Naive thymus-derived CD4-positive, alpha-beta T cell (primary cell): ENCODE measurements around the gene GNPTG. TPM values are rescaled to one million over a fixed set of nuclear protein-coding genes. Genes with fewer than 3 reads are reported as not detected.

Experiments
- ATAC-seq: fragments of 150-1000 bp; cut with Tn5 transposase; 2 replicates; pipeline ENCODE4 v1.10.0; 2021; ENCODE audit warnings: mild to moderate bottlenecking, moderate library complexity
- CTCF ChIA-PET: fragments of 350-600 bp; sonication (Branson Sonifier 250); formaldehyde crosslinking; loops from one replicate; lab custom pipeline; 2021; ENCODE audit warnings: antibody characterized with exemption; lab: Charles Lee
- POLR2A ChIA-PET: fragments of 350-600 bp; sonication (Branson Sonifier 250); formaldehyde crosslinking; loops from one replicate; lab custom pipeline; 2021; ENCODE audit warnings: antibody characterized with exemption, inconsistent platforms; lab: Charles Lee
- DNase-seq, 9 donors: peaks; one replicate each; pipeline versions ENCODE4 v3.0.0 to v3.0.0-alpha.2; 2020 to 2022; ENCODE audit warnings: mixed read lengths in 1 of 9
- H3K27ac ChIP-seq: one replicate; pipeline ENCODE4 v1.7.0; 2013; ENCODE audit warnings: mild to moderate bottlenecking, low read depth, low read length, moderate library complexity
- H3K27me3 ChIP-seq, 2 donors: one replicate each; pipeline ENCODE4 v1.7.0; 2013; ENCODE audit warnings: low read length in 2 of 2, mild to moderate bottlenecking in 2 of 2, moderate library complexity in 2 of 2; ENCODE audit not compliant: control insufficient read depth in 2 of 2, insufficient read depth in 2 of 2
- H3K36me3 ChIP-seq, 3 experiments: 1 replicate in 2 of 3; 2 replicates in 1 of 3; pipeline ENCODE4 v1.7.0; 2013; ENCODE audit warnings: low read length in 3 of 3, mild to moderate bottlenecking in 3 of 3, moderate library complexity in 1 of 3; ENCODE audit not compliant: insufficient read depth in 3 of 3, control insufficient read depth in 2 of 3
- H3K4me1 ChIP-seq, 2 donors: one replicate each; pipeline ENCODE4 v1.7.0; 2013; ENCODE audit warnings: low read length in 2 of 2, mild to moderate bottlenecking in 2 of 2, moderate library complexity in 1 of 2; ENCODE audit not compliant: control insufficient read depth in 2 of 2, insufficient read depth in 2 of 2
- H3K4me3 ChIP-seq: 2 replicates; pipeline ENCODE4 v1.7.0; 2013; ENCODE audit warnings: mild to moderate bottlenecking, low read length
- H3K9me3 ChIP-seq, 3 experiments: 1 replicate in 2 of 3; 2 replicates in 1 of 3; pipeline ENCODE4 v1.7.0; 2013; ENCODE audit warnings: low read length in 3 of 3; ENCODE audit not compliant: control insufficient read depth in 2 of 3
- H3K27ac Mint-ChIP-seq, 9 donors: one replicate each; pipeline ENCODE4 v1.8.0; 2020 to 2022; ENCODE audit warnings: mixed read lengths in 9 of 9, mild to moderate bottlenecking in 8 of 9, moderate library complexity in 5 of 9, inconsistent platforms in 2 of 9
- H3K27me3 Mint-ChIP-seq, 5 donors: one replicate each; pipeline ENCODE4 v1.8.0; 2021 to 2022; ENCODE audit warnings: mixed read lengths in 5 of 5, mild to moderate bottlenecking in 1 of 5
- H3K36me3 Mint-ChIP-seq, 5 donors: one replicate each; pipeline ENCODE4 v1.8.0; 2020 to 2022; ENCODE audit warnings: mixed read lengths in 5 of 5, mild to moderate bottlenecking in 3 of 5, inconsistent platforms in 1 of 5
- H3K4me1 Mint-ChIP-seq, 7 donors: one replicate each; pipeline ENCODE4 v1.8.0; 2020 to 2022; ENCODE audit warnings: mixed read lengths in 7 of 7, mild to moderate bottlenecking in 3 of 7, inconsistent platforms in 1 of 7
- H3K4me3 Mint-ChIP-seq, 10 donors: one replicate each; pipeline ENCODE4 v1.8.0; 2020 to 2022; ENCODE audit warnings: mild to moderate bottlenecking in 10 of 10, mixed read lengths in 10 of 10, moderate library complexity in 6 of 10, inconsistent platforms in 2 of 10
- H3K9me3 Mint-ChIP-seq, 11 donors: one replicate each; pipeline ENCODE4 v1.8.0; 2020 to 2022; ENCODE audit warnings: mixed read lengths in 11 of 11, mild to moderate bottlenecking in 4 of 11, inconsistent platforms in 1 of 11, moderate library complexity in 1 of 11
- intact Hi-C, 2 donors: fragments of 100-400 bp; cut with micrococcal nuclease; formaldehyde crosslinking; loops; one replicate each; pipeline ENCODE4 v1.15.1; 2023
- polyA plus RNA-seq, 2 donors: library from polyadenylated mRNA; unstranded; fragments of 300-500 nt; fragmentation: Illumina TruSeq; gene quantifications; one replicate each; pipeline ENCODE4 v1.2.3, GENCODE V29; 2021
- total RNA-seq, 6 experiments: library from RNA in 5 of 6; stranded (reverse) in 5 of 6; gene quantifications; 1 replicate in 5 of 6; 2 replicates in 1 of 6; pipeline ENCODE4 v1.2.3 and lab custom pipeline; 2021 to 2026

GNPTG gene
- total and polyA plus RNA-seq, 7 experiments from 2014 or later = 37.9 to 57.7 (median 48.6) TPM

GRCh38 chr16:1348441-1348840 lies 3.3 kb upstream of the GNPTG start:
- ChIA-PET POLR2A (interaction anchor here (1.1 kb wide), 1 partner anchor 17 kb away, joined by 3 read pairs; no protein-coding TSS in a partner anchor), CTCF (no interaction called here)
- Mint-ChIP-seq H3K4me3 (no peak overlapping the region), H3K27ac (no peak overlapping the region), H3K4me1 (peaks cover 18 to 27% (median 22%) of the 10 kb centered on the region in 7 donors), H3K27me3 (peaks cover 0 to 5% (median 0%) of the 10 kb centered on the region in 5 donors), H3K36me3 (peaks cover 0 to 2% (median 0%) of the 10 kb centered on the region in 5 donors), H3K9me3 (peaks cover 0 to 12% (median 0%) of the 10 kb centered on the region in 11 donors)
- no peaks in the 10 kb centered on the region for H3K9me3 ChIP-seq
- peaks cover 13 to 17% of the 10 kb centered on the region in 2 donors for H3K4me1 ChIP-seq
- H3K27me3 ChIP-seq = no peaks in the 10 kb centered on the region
- intact Hi-C loops = loop anchor here in 1 of 2 donors (10.0 kb wide), 1 partner anchor 426 kb away; the partner anchor contains the start of genes EME2, MRPS34 and NME3
- no peak overlapping the region for H3K27ac ChIP-seq
- DNase-seq = no peak
- H3K36me3 ChIP-seq = peaks cover 0 to 31% (median 0%) of the 10 kb centered on the region in 3 experiments
- H3K4me3 ChIP-seq = no peak overlapping the region
- ATAC-seq = no peak

- POLR2A ChIA-PET = interaction anchor here (1.1 kb wide), 1 partner anchor 17 kb away, joined by 3 read pairs; no protein-coding TSS in a partner anchor
- Histone ChIP-seq H3K9me3 (no peaks in the 10 kb centered on the region), H3K36me3 (peaks cover 0 to 31% (median 0%) of the 10 kb centered on the region in 3 experiments), H3K27ac (no peak overlapping the region), H3K4me3 (no peak overlapping the region), H3K27me3 (no peaks in the 10 kb centered on the region), H3K4me1 (peaks cover 13 to 20% of the 10 kb centered on the region in 2 donors)
- peaks cover 0 to 2% (median 0%) of the 10 kb centered on the region in 5 donors for H3K36me3 Mint-ChIP-seq
- ATAC-seq = no peak
- H3K9me3 Mint-ChIP-seq = peaks cover 0 to 16% (median 0%) of the 10 kb centered on the region in 11 donors
- H3K4me1 Mint-ChIP-seq = peaks cover 23 to 32% (median 25%) of the 10 kb centered on the region in 7 donors
- CTCF ChIA-PET = interaction anchor here (0.6 kb wide), 1 partner anchor 608 kb away, joined by 3 read pairs; the partner anchor contains the start of gene CIAO3
- no peak for DNase-seq
- intact Hi-C loops = loop anchor here in 1 of 2 donors (10.0 kb wide), 1 partner anchor 426 kb away; the partner anchor contains the start of genes EME2, MRPS34 and NME3
- H3K4me3 Mint-ChIP-seq = peak overlapping the region in 1 of 10 donors; percentile 29
- H3K27ac Mint-ChIP-seq = no peak overlapping the region
- peaks cover 0 to 5% (median 0%) of the 10 kb centered on the region in 5 donors for H3K27me3 Mint-ChIP-seq
Measured at GRCh38 chr16:1348926-1349325, 2.8 kb upstream of the GNPTG start.

GRCh38 chr16:1349351-1349750 lies 2.4 kb upstream of the GNPTG start:
- Histone ChIP-seq H3K4me3 (no peak overlapping the region), H3K27ac (no peak overlapping the region), H3K27me3 (no peaks in the 10 kb centered on the region), H3K4me1 (peaks cover 13 to 21% of the 10 kb centered on the region in 2 donors), H3K9me3 (no peaks in the 10 kb centered on the region), H3K36me3 (peaks cover 0 to 31% (median 0%) of the 10 kb centered on the region in 3 experiments)
- POLR2A ChIA-PET = no interaction called here
- H3K27ac Mint-ChIP-seq = no peak overlapping the region
- peaks cover 0 to 2% (median 0%) of the 10 kb centered on the region in 5 donors for H3K36me3 Mint-ChIP-seq
- no peak for DNase-seq
- peaks cover 0 to 5% (median 0%) of the 10 kb centered on the region in 5 donors for H3K27me3 Mint-ChIP-seq
- intact Hi-C loops = loop anchor here in 1 of 2 donors (10.0 kb wide), 1 partner anchor 425 kb away; the partner anchor contains the start of genes EME2, MRPS34 and NME3
- peak overlapping the region in 3 of 10 donors; percentile 4 to 88 (median 29) for H3K4me3 Mint-ChIP-seq
- no peak for ATAC-seq
- H3K4me1 Mint-ChIP-seq = peaks cover 23 to 36% (median 27%) of the 10 kb centered on the region in 7 donors
- peaks cover 0 to 16% (median 0%) of the 10 kb centered on the region in 11 donors for H3K9me3 Mint-ChIP-seq
- CTCF ChIA-PET = interaction anchor here (0.6 kb wide), 1 partner anchor 608 kb away, joined by 3 read pairs; the partner anchor contains the start of gene CIAO3

- H3K4me3 Mint-ChIP-seq = peak overlapping the region; percentile 38 to 88 (median 80)
- Histone ChIP-seq H3K4me1 (peaks cover 13 to 21% of the 10 kb centered on the region in 2 donors), H3K4me3 (no peak overlapping the region), H3K27me3 (no peaks in the 10 kb centered on the region), H3K9me3 (no peaks in the 10 kb centered on the region), H3K36me3 (peaks cover 0 to 31% (median 0%) of the 10 kb centered on the region in 3 experiments), H3K27ac (no peak overlapping the region)
- peak overlapping the region in 5 of 9 donors; percentile 14 to 66 (median 62) for H3K27ac Mint-ChIP-seq
- CTCF ChIA-PET = no interaction called here
- H3K4me1 Mint-ChIP-seq = peaks cover 24 to 41% (median 28%) of the 10 kb centered on the region in 7 donors
- no peak for ATAC-seq
- POLR2A ChIA-PET = interaction anchor here (1.7 kb wide), 1 partner anchor 41 kb away, joined by 5 read pairs; the partner anchor contains the start of gene UBE2I
- H3K27me3 Mint-ChIP-seq = peaks cover 0 to 5% (median 0%) of the 10 kb centered on the region in 5 donors
- H3K36me3 Mint-ChIP-seq = peaks cover 0 to 2% (median 0%) of the 10 kb centered on the region in 5 donors
- DNase-seq = no peak
- intact Hi-C loops = loop anchor here in 1 of 2 donors (2.0 to 10.0 kb wide), 4 partner anchors 41 to 823 kb away; partner anchors contain the start of genes CAPN15, EME2, MRPS34 and NME3
- peaks cover 0 to 16% (median 0%) of the 10 kb centered on the region in 11 donors for H3K9me3 Mint-ChIP-seq
Measured at GRCh38 chr16:1349951-1350350, 1.8 kb upstream of the GNPTG start.

GRCh38 chr16:1350691-1351090 lies 1.0 kb upstream of the GNPTG start:
- POLR2A ChIA-PET = interaction anchor here (0.5 to 1.7 kb wide), 4 partner anchors 9 to 352 kb away, joined by 3 to 6 read pairs (median 4); partner anchors contain the start of gene UBE2I
- H3K27ac ChIP-seq = peak overlapping the region; percentile 81
- no peaks in the 10 kb centered on the region for H3K9me3 ChIP-seq
- Mint-ChIP-seq H3K4me3 (peak overlapping the region; percentile 71 to 88 (median 81)), H3K27me3 (peaks cover 0 to 5% (median 0%) of the 10 kb centered on the region in 5 donors), H3K9me3 (peaks cover 0 to 18% (median 0%) of the 10 kb centered on the region in 11 donors), H3K27ac (peak overlapping the region in 7 of 9 donors; percentile 24 to 90 (median 62)), H3K36me3 (peaks cover 0 to 2% (median 0%) of the 10 kb centered on the region in 5 donors), H3K4me1 (peaks cover 28 to 45% (median 34%) of the 10 kb centered on the region in 7 donors)
- peak overlapping the region; percentile 71 for H3K4me3 ChIP-seq
- no peak for ATAC-seq
- no peak for DNase-seq
- peaks cover 0 to 31% (median 0%) of the 10 kb centered on the region in 3 experiments for H3K36me3 ChIP-seq
- CTCF ChIA-PET = no interaction called here
- H3K4me1 ChIP-seq = peaks cover 13 to 21% of the 10 kb centered on the region in 2 donors
- H3K27me3 ChIP-seq = no peaks in the 10 kb centered on the region
- intact Hi-C loops = loop anchor here (1.0 to 5.0 kb wide), 6 partner anchors 7 to 823 kb away; partner anchors contain the start of genes UBE2I (in 2 of the 2), CAPN15 (in 1 of the 2) and UQCC4 (in 1 of the 2)

GRCh38 chr16:1351215-1351581 lies 533 bp upstream of the GNPTG start:
- Mint-ChIP-seq H3K27ac (peak overlapping the region in 8 of 9 donors; percentile 24 to 90 (median 66)), H3K4me3 (peak overlapping the region; percentile 71 to 88 (median 81)), H3K9me3 (peaks cover 0 to 18% (median 0%) of the 10 kb centered on the region in 11 donors), H3K4me1 (peaks cover 28 to 45% (median 34%) of the 10 kb centered on the region in 7 donors), H3K36me3 (peaks cover 0 to 2% (median 0%) of the 10 kb centered on the region in 5 donors), H3K27me3 (peaks cover 0 to 5% (median 0%) of the 10 kb centered on the region in 5 donors)
- CTCF ChIA-PET = no interaction called here
- Histone ChIP-seq H3K9me3 (no peaks in the 10 kb centered on the region), H3K4me3 (peak overlapping the region; percentile 71), H3K27me3 (no peaks in the 10 kb centered on the region), H3K36me3 (peaks cover 0 to 31% (median 0%) of the 10 kb centered on the region in 3 experiments), H3K27ac (peak overlapping the region; percentile 81), H3K4me1 (peaks cover 13 to 21% of the 10 kb centered on the region in 2 donors)
- intact Hi-C loops = loop anchor here (1.0 to 5.0 kb wide), 6 partner anchors 8 to 824 kb away; partner anchors contain the start of genes UBE2I (in 2 of the 2), CAPN15 (in 1 of the 2) and UQCC4 (in 1 of the 2)
- ATAC-seq (no peak), DNase-seq (no peak)
- POLR2A ChIA-PET = interaction anchor here (0.7 to 1.7 kb wide), 4 partner anchors 10 to 858 kb away, joined by 3 to 6 read pairs (median 4); partner anchors contain the start of gene UBE2I
